ENCODE results near the gene ZNF503.
A peak's percentile ranks its signal among the peaks of the same experiment; 100 is the strongest.
"Not testable (repeated sequence)": the region's sequence is repeated elsewhere in the genome, so short reads cannot be mapped to it uniquely, and the experiment has no call there.

ZNF503 gene

DNA sequence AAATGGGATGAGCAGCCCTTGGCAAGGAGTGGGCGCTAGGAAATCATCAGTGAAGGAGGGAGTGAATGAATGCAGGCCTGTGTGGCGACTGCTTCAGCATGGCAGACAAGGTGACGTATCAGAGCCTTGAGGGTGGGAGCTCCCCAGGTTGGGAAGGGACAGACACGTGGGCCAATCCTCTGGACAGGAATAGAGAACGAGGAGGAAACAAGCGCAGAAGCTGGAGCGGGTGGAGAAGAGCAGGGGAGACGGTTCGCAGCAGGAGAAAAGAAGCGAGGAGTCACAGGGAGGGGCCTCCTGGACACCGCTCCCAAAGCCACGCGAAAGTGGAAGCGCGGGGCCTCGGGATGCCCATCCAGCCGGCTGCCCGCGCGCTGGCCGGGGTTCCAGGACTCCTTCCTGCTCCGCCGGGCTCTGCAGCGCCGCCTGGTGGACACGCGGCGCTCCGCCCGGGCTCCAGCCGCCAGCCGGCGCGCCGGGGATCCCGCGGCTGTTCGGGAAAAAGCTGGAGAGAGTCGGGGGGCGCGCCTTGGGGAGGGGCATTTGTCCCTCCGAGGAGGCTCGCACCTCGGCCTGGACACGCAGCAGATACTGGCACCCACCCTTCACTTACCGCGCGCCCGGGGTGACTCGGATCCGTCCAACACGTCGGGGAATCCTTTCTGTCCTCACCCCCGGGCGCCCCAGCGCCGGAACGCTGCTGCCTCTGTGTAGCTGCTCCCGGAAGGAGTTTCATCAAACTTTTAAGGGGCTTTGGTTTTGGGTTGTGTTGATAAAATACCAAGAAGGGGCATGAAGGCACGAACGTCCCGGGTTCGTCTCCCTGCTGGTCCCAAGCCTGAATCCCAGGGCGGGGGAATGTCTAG, 6.3 kb downstream of the ZNF503 start:
- no peak for DNase-seq

DNA sequence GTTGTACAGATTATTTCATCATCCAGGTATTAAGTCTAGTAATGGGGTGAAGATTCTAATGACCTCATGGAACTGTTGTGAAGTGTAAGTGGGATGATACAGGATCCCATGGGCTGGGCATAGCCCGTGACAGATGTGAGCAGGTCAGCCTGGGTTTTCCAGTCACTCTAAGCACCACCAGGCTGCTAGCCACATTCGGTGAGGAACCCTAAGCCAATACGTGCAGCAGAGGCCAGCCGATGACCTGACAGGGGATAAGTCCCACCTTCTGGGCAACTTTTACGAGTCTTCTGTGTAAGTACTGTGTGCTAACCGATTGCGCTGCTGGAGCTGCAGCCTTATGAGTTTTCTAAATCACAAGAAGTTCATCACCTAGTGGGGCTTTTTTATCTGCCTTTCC, 7.3 kb downstream of the ZNF503 start:
- DNase-seq = no peak

DNA sequence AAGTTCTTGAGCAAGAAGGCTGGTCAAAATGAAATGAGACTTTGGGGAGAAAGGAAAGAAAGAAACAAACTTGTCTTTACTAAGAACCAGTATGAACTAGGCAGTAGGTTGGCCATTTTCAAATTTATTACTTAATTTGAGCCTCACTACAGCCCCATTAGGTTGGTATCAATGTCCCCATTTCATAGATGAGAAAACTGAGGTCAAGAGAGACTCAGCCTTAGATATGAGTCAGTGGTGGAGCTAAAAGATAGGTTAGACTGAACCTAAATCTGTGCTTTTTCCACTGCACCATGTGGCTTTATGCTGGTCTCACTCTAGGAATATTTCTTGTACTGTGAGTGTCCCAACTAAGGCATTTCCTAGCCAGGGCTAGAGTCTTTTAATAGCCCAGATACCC, 8.8 kb downstream of the ZNF503 start:
- DNase-seq = no peak

DNA sequence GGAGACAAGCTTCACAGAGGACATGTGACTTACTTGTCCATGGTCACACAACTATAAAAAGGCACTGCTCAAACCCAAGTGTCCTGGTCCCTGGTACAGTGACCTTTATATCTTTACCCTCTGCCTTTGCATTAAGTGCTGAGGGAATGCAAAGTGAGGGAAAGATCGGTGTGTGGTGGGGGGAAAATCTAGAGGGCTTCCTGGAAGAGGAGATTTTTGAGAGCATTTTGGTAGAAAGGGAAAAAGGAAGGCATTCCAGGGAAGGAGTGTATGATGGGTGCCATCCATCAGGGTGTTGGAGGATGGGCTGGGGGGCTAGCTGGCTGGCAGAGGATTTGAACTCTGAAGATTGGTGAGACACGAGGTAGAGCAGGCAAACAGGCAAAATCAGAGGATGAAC, 9.3 kb downstream of the ZNF503 start:
- DNase-seq = no peak

DNA sequence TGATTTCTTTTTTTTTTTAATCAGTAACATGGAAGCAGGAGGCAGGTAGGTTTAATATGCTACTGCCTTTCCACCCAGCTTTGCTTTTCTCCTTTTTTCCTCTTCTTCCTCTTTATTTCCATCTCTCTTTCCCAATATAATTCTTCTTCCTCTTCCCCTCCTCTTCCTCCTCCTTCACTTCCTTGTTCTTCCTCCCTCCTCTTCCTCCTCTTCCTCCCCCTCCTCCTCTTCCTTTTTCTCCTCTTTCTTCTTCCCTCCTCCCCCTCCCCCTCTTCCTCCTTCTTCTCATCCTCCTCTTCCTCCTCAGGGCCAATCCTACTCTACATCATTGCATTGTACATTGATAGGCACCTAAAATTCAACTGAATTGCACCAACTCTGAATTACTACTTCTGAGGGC, 11.4 kb downstream of the ZNF503 start:
- DNase-seq = no peak

DNA sequence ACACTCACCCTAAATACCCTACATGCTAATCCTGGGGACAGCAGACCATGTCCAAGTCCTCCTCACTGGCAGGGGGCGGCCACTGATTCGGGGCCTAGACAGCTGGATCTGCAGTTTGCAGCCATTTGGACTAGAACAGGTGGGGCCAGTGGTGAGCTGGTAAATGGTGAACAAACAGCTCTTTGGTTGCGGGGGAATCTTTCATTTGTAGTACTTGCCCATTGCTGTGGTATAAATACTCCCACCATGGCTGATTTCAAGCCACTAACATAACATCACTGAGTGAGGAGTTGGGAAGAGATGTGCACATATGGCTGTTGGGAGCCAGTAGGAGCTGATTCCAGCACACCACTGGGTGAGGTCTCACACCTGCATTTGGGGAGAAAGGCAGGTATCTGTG, 13.5 kb downstream of the ZNF503 start:
- DNase-seq = no peak

DNA sequence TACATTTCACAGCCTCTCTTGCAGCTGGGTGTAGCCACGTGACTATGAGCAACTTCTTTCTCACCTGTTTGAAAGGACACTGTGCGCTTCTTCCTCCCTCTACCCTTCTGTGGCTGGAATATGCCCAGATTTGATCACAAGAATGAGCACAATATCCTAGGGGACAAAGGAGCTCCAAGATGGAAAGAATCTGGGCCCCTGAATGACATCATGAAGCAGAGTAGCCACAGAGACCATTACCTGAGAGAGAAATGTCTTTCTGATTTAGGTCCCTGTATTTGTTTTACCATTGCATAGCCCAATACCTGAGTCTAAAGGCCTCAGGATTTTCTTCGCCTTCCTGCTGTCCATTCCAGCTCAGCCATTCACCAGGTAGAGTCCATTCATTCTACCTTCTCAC, 15.4 kb downstream of the ZNF503 start:
- no peak for DNase-seq

DNA sequence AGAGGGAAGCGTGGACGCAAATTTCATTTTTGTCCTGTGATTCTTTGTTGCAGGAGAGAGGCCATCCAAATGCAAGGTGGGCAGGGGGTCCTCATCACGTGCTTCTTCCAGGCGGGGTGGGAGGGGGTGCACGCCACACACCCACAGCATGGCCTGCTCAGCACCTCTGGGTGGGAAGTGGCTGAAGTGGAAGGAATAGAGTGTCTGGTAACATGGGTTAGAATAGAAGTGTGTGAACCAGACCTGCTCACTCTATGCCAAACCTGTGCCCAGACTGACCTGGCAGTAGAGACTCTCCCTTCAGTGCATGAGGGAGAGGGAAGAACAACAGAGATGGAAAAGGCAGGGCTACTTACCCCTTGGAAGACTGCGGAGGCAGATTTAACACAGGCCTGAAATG, 21.7 kb downstream of the ZNF503 start:
- DNase-seq = no peak

DNA sequence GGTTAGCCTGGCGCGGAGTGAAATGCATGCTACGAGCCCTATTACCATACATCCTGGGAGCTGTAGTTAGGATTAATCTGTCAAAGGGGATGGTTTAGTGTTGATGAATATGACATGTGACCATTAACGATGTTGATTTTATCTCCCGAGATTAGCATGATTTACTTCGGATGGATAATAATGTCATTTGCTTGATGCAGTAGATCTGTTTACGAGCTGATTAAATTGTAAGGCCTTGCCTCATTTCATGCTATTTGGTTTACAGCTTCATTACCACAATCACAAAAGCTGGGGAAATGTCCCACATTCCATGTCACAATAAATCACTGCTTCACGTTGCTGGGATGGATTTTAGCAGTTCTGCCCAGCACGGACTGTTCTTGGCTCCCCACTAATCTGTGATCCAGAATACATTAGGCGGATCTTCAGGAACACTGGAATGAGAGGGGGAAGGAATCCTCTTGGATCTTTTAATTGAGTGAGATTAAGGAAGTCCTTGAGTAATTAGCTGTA, 22.3 kb downstream of the ZNF503 start:
- DNase-seq = no peak

DNA sequence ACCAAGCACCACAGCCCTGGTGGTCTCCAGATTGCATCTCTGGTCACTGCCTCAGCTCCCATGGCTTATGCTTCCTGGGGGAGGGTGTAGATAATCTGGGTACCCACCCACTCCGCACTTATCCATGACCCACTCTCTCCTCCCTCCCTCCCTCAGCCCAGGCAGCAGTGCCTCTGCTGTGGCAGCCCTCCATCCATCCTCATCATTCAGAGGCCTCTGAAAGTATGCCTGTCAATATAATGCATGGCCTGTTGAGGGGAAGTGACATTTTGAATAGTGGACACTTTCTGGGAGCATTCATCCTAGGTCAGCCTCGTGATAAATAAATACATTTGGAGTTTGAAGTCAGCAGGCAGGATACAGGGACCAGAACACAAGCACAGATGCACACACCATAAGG, 23.2 kb downstream of the ZNF503 start:
- DNase-seq = no peak

DNA sequence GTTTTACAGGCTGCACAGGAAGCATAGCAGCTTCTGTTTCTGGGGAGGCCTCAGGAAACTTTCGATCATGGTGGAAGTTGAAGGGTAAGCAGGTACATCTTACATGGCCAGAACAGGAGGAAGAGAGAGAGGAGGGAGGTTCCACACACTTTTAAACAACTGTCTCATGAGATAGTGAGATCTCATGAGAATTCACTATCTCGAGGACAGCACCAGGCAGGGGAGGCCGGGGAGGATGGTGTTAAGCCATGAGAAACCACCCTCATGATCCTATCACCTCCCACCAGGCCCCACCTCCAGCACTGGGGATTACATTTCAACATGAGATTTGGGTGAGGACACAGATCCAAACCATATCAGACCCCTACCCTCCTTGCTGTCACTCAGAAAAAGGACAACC, 23.7 kb downstream of the ZNF503 start:
- no peak for DNase-seq

DNA sequence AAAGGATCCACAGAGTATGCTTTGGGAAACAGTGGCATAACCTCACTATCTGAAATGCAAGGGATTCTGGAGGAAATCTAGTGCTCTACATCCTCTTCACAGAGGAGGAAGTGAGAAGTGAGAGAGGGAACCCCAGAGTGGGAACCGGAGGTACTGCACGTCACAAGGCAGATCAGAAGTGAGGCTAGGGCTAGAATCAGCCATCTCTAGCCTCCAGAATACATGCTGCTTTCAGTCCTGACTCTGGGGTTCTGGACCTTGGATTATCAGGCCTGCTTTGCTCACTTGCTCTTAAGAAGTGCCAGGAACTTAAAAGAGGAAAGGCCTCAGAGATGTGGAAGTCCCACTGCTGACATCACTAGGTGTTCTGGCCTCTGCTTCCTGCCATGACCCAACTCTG, 25.7 kb downstream of the ZNF503 start:
- DNase-seq = peak in 1 of 2 donors; percentile 15

DNA sequence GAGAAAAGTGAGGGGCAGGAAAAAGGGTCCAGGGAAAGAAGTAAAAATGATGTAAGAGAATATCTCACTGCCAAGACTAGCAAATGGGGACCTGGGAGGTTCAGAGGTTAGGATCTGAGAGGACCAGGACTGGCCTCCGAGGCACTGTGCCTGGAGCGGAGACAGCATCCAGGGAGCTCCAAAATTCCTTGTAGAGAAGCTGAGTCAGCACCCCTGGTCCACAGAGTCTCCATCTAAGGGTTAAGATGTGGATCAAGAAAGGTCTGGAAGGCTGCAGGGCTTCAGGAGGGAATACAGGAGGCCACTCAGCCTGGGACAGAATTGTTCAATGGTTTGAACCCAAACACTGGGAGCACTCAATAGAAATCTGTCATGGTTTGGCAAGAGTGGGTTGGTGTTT, 30.6 kb downstream of the ZNF503 start:
- DNase-seq = no peak

DNA sequence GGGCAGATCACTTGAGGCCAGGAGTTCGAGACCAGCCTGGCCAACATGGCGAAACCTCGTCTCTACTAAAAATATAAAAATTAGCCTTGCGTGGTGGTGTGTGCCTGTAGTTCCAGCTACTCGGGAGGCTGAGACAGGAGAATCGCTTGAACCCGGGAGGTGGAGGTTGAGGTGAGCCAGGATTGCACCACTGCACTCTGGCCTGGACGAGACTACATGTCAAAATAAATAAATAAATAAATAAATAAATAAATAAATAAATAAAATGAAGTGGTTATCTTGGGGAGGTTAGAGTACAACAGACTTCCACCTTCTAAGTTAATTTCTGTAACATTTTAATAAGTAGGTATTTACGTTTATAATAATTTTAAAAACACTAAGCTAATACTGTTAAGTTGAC, 31.7 kb downstream of the ZNF503 start:
- DNase-seq = not testable (repeated sequence)

DNA sequence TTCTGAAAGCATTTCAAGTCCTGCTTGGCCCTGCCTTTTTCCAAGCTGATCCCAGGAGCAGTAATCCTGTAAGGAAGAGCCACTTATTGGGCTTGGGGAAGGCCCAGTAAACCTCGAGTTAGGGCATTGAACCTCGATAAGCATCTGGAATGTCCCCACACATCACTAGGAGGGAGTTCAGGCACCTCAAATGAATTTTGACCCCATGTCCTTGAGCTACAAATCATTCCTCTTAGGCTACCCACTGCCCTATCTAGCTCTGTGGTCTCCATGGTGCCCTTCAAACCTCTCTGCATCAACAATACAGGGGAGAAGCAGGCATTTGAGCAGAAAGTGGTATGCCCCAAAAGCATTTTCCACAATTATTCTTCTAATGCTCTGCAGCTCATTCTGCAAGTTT, 33.7 kb downstream of the ZNF503 start:
- DNase-seq = no peak

DNA sequence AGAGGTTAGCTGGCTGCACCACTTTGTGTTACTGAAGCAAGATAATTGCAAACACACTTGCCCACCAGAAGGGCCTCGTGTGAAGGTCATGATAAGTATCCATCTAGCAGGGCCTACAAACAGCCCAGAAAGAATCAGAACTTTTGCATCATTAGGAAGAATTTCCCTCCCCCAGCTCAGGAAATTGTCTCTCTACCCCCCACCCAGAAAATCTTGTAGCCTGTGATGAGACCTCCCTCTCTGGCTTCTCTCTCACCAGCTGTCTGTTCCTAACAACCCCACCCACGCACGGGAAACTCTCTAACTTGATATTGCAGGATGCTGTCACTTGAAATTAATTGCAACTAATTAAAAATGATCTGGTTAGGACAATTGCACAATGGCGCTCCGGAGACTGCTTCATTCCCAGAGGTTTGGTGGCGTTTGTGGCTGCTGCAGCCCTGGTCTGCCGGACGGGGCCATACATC, 34.5 kb downstream of the ZNF503 start:
- no peak for DNase-seq

DNA sequence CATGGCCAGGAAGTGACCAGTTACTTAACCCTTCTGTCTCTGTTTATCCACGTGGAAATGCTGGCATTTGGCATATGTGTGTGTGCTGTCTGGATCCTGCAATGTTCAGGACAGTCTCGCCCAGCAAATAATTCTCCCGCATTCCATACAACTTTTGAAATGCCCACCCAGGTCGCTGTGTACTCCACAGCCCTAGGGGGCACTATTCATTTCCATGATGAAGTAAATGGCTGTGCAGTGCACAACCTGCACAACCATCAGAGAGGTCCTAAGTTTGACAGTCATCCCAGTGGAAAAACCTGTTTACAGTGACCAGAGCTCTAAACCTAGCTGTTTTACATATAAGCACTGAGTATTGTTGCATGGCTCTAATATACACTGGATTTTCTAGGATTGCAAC, 38.1 kb downstream of the ZNF503 start:
- no peak for DNase-seq

DNA sequence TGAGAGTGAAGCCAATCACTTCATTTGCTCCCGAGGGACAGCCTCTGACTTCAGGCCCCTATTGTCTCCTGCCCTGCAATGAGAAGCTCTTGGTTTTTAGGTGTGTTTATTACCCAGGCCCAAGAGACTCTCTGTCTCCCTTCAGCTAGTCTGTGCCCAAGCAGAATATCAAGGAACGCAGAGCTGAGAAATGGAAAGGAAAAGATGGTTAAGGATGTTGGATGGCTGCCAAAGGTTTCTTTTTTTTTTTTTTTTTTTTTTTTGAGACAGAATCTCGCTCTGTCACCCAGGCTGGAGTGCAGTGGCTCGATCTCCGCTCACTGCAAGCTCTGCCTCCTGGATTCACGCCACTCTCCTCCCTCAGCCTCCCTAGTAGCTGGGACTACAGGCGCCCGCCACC, 41.7 kb downstream of the ZNF503 start:
- not testable (repeated sequence) for DNase-seq

DNA sequence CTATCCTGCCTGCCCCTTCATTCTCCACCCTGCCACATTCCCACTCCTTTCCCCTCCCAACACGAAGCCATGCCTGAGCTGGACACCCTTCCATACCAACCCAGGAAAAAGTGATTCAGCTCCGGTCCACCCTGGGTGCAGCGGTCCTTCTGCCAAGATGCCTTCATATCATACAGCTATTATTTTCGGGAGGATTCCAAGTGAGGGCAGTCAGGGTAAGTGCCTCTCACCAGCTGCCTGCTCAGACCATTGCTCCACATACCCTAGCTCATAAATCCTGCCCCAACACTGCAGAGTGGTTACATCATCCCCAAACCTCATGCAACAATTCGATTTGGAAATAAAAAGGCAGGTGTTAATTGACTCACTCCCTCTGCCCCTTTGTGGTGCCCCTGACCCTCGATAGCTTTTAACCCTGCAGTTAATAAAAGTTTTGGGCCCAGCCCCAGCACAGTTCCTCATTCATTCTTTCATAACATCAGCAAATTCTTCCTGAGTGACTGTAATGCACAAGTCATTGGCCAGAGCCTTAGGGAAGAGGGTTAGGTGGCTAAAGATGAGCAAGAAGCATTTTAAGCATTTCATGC, 42.6 kb downstream of the ZNF503 start:
- DNase-seq = no peak

DNA sequence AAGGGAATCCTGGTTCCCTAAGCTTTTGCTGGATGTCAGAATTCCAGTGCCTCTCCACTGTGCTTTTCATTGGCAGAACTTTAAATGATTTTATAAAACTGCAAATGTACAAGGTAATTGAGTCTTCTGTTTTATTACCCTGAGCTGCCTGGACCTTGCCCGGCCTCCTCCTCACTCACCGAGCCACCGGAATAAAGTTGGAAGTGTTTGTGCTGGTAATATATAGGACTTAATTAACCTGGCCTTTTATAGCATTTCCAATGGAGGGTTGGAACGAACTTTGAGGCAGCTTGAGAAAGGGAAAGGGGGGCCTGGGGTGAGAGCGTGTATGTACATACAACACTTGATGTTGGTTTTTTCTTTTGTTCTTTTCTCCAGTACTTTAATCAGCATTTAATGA, 43.4 kb downstream of the ZNF503 start:
- DNase-seq = no peak

DNA sequence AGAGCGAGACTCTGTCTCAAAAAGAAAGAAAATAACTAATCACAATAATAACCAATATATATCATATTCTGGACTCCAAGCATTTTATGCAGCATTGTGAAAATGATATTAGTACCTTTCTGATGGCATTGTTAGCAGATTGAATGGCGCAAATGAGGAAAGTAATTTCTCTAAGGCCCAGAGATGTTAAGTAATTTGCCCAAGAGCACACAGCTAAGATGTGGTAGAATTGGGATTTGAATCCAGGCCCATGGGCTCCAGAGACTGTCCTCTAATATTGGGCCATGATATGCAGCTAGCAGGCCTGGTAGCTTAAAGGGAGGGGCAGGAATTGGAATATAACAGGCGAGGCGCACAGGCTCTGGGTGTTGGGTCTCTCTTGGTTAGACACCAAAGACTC, 44.1 kb downstream of the ZNF503 start:
- no peak for DNase-seq

DNA sequence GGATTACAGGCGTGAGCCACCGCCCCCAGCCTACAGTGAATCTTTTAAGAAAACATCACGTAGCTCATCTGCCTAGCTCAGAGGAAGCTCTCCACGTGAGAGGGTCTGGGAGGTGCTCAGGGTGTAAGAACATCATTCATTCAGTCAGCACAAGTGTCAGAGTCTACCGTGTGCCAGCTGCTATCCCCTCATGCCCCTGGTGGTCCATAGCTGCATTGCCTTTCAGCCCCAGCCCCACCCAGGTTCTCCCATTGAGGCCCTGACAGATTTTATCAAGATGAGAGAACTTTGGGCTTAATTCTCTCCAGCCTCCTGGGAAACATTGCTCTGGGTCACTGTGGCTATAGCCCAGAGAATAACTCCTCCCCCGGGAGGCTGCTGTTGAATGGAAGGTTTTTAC, 45.1 kb downstream of the ZNF503 start:
- DNase-seq = no peak

DNA sequence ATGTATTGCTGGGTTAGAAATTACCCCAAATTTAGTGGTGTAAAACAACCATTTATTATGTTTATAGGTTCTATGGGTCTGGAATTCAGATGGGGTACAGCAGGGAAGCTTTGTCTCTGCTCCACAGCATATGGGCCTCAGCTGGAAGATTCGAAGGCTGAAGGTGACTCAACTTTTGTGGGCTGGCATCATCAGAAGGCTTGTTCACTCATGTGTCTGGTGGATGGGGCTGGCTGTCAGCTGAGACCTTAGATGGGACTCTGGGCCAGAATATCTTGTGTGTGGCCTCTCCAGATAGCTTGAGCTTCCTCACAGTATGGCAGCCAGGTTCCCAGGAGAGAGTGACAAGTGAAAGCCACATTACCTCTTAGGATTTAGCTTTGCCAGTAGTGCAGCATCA, 45.9 kb downstream of the ZNF503 start:
- no peak for DNase-seq

DNA sequence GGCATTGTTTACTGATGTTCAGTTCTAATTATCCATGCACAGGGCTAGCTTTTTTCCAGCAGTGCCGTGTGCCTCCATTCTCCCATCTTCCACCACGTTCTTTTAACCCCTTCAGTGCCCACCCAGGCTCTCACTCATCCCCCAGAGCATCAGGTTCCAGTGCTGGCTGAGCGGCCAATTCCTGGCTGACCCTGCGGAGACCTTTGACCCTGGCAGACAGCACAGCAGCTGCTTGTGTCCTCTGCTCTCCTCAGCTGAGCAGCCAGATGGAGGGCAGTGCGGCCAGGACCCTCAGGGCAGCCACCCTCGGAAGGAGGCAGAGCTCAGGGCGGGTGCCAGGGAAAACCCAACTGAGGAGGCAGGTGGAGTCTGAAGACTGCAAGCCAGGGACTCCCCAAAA, 48.4 kb downstream of the ZNF503 start:
- DNase-seq = no peak

DNA sequence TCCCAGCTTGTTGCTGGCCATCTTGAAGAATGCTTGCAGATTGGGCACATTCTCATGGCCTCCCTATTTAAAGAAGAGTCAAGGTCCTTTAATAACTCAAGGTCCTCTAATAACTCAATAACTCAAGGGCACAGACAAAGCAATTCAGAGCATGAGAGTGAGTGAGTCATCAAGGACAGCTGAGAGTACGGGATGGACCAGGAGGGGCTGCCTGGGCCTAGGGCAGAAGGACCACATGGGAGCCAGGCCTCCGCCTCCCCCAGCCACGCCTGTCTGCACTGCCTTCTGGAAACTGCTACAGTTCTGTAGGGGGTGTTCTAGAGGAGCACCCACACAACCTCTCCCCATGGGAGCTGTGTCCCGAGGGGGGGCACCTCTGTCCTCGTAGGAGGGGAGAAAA, 48.9 kb downstream of the ZNF503 start:
- DNase-seq = no peak
